GM21447 (cell line): Measurements from ENCODE around the gene MORN3.
"Not testable (repeated sequence)": the region's sequence is repeated elsewhere in the genome, so short reads cannot be mapped to it uniquely, and the experiment has no call there.

Experiments
- ATAC-seq: cut with Tn5 transposase; IDR thresholded peaks from one replicate; pipeline ENCODE4 v1.9.1; 2021; ENCODE audit not compliant: unreplicated experiment

The MORN3 gene

GRCh38 chr12:121648458-121649028, 20.9 kb downstream of the MORN3 start:
- ATAC-seq, result no peak

GRCh38 chr12:121641343-121641630, 28.2 kb downstream of the MORN3 start:
- ATAC-seq, result no peak

GRCh38 chr12:121638298-121639202, 30.9 kb downstream of the MORN3 start:
- ATAC-seq, result no peak

GRCh38 chr12:121637231-121637914, 32.1 kb downstream of the MORN3 start:
- peak; percentile 79 for ATAC-seq

GRCh38 chr12:121634836-121635235, 34.6 kb downstream of the MORN3 start:
- no peak for ATAC-seq

- not testable (repeated sequence) for ATAC-seq
These were observed 35.6 kb downstream of the MORN3 start for GRCh38 chr12:121633833-121634196.

GRCh38 chr12:121632069-121632970, 37.1 kb downstream of the MORN3 start:
- no peak for ATAC-seq

- no peak for ATAC-seq
These were observed 38.6 kb downstream of the MORN3 start for GRCh38 chr12:121630791-121631355.

GRCh38 chr12:121628536-121628935, 40.9 kb downstream of the MORN3 start:
- no peak for ATAC-seq

- no peak for ATAC-seq
These were observed 41.4 kb downstream of the MORN3 start for GRCh38 chr12:121628037-121628436.

GRCh38 chr12:121626853-121627640, 42.4 kb downstream of the MORN3 start:
- ATAC-seq, result peak; percentile 30

GRCh38 chr12:121626087-121626852, 43.2 kb downstream of the MORN3 start, which contains the start of gene ORAI1:
TSS of gene ORAI1 (plus strand) at chr12:121626530.
- ATAC-seq, result peak; percentile 51

GRCh38 chr12:121620333-121620891, 49.0 kb downstream of the MORN3 start:
- ATAC-seq, result no peak

GRCh38 chr12:121618659-121619233, 50.7 kb downstream of the MORN3 start:
- ATAC-seq, result no peak

- ATAC-seq, result no peak
These were observed 54.5 kb downstream of the MORN3 start for GRCh38 chr12:121614872-121615467.

- no peak for ATAC-seq
These were observed 56.0 kb downstream of the MORN3 start for GRCh38 chr12:121613462-121613861.

- no peak for ATAC-seq
These were observed 58.1 kb downstream of the MORN3 start for GRCh38 chr12:121611306-121611705.
